HG02763 (cell line): ENCODE data around the gene MACROH2A1.

ENCODE experiments used
- ATAC-seq: cut with Tn5 transposase; IDR thresholded peaks from one replicate; pipeline ENCODE4 v1.9.1; 2021; ENCODE audit warnings: mild to moderate bottlenecking, moderate library complexity; ENCODE audit not compliant: unreplicated experiment

MACROH2A1 gene

GRCh38 chr5:135398855-135399793 lies at the start of gene MACROH2A1:
MACROH2A1 (minus strand) TSS chr5:135399231; CDS start chr5:135389093, 10,138 bp downstream.
- ATAC-seq: peak; percentile 77

DNA sequence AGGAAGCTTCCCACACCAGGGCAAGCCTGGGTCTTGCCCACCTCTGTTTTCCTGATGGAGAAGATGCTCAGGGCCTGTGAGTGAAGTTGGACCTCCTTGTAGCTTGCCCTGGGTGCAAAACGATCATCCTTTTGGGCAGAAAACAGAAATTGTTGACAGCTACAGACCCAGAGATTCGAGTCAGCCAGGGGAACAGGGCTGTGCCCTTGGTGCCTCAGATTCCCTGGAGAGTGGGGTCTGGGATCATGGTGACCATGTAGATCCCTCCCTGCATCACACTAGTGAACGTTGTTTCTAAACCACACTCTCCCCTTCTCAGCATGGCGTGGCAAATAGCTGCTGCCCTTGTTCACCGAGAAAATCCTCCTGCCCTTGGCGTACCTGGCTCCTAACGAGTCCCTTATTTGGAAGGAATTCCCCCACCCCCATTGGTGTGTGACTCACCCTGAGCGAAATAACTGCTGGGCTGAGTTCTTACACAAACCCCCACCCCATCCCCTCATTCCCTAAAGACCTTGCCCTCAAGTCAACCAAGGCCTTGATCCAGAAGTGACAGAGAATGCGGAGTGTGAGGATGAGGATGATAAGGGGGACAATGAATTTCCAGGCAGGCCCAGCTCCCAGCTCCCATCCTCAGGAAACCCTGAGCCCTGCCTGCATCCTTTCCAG lies 49.2 kb upstream of the MACROH2A1 start:
- no peak for ATAC-seq

GRCh38 chr5:135447298-135447929 lies 48.4 kb upstream of the MACROH2A1 start, which contains the start of gene DCANP1:
DCANP1 (minus strand) TSS chr5:135447348; CDS start chr5:135447108, 240 bp downstream.
- no peak for ATAC-seq

- no peak for ATAC-seq
Measured at GRCh38 chr5:135446615-135447014, 47.6 kb upstream of the MACROH2A1 start.

DNA sequence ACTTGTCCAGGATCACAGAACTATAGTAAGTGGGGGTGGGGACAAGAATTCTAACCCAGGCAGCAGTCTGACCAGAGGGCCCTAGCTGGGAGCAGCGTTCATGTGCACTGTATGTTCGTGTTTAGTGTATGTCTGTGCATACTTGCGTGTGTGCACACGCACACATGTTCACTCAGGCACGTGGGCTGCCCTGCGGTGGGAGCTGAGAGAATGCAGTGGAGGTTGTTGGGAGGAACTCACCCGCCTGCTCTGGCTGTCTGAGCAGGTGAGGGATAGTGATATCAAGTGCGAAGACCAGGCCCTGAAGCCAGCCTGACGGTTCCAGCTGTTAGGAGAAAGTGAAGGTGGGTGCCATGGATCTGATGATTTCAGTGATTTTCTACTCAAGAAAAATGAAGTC lies 47.2 kb upstream of the MACROH2A1 start:
- no peak for ATAC-seq

GRCh38 chr5:135445306-135445985 lies 46.4 kb upstream of the MACROH2A1 start:
- no peak for ATAC-seq

DNA sequence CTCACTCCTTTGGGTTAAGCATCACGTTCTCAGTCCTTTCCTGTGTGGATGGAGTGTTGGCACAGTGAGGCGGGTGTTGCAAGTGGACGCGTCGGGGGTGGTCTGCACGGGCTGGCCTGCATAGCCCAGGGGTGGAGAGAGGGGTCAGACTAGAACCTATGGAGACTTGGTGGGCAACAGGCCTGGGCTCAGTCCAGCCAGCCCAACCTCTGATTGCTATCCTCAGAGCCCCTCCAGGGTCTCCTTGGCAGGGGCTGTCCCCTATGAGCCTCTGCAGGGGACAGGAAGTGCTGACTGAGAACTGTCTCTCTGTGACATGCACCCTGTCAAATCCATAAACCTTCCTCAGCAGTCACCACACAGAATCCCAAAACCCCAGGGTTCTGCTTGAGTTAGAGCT lies 45.9 kb upstream of the MACROH2A1 start:
- ATAC-seq: no peak

DNA sequence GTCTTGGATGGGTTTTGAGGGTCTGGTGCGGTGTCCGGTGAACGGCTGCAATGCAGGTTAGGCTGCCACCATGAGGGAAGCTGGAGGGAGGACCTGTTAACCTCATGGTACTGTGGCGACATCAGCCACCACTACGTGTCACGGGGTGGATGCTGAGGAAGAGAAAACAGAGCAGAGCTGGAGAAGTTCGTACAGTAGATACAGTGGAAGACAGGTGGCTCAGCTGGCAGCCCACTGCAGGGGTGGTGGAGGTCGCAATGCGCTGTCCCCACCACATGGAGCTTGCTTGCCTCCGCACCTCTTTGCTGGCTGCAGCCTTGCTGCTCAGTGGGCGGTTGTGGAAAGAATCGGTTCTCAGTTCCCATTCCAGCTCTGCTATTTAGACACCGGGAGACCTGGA lies 45.3 kb upstream of the MACROH2A1 start:
- ATAC-seq: no peak

DNA sequence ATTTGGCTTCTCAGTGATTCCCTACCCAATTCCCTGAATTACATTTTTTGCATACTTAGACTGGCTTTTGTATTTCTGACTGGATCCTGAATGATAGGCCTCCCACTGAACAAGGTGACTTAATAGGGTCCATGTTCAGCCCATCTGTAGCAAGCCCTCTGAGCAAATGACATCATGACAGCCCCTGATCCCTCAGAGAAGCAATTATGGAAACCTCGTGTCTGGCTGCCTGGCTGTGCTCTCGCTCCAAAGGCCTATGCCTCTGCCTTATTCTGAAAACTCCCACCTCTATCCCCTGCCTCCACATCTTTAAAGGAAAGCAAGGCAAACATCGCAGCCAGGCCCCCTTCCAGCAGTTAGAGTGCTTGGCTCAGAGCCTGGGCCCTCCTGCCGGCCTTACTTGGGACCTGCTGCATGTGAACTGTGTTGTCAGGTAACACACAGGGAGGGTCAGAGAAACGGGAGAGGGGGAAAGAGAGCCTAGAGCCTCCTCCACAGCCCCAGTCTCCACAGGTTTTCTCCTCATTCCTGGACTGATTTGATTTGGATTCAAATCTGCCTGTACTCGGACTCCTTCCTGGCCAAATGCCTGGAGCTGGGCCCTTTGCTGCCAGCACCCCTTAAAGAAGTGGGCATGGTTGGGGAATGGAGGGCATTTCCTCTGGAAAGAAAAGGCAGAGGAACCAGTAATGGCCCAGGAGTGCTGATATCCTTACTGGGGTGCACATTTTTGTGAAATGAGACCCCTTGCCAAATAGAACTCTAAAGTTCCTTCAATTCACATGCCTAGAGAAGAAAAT lies 44.3 kb upstream of the MACROH2A1 start:
- no peak for ATAC-seq

GRCh38 chr5:135442431-135443160 lies 43.6 kb upstream of the MACROH2A1 start:
- ATAC-seq: no peak

DNA sequence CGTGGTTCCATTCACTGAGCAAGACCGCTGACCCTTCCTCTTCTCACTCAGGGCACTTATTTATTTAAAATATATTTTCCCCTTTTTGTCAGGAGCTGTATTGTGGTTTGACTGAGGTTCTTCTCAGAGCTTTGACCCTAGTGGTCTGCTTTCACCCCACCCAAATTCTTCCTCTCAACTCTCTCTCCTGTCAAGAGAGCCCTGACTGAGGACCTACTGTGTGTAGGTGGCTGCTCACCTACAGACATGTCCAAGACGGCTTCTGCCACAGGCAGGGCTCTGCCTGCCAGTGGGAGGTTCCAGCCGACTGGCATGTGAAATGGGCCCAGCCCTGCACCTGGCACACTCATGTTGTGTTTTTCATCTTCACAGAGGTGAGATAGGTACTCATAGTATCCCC lies 42.9 kb upstream of the MACROH2A1 start:
- no peak for ATAC-seq

GRCh38 chr5:135441350-135441831 lies 42.4 kb upstream of the MACROH2A1 start:
- no peak for ATAC-seq

DNA sequence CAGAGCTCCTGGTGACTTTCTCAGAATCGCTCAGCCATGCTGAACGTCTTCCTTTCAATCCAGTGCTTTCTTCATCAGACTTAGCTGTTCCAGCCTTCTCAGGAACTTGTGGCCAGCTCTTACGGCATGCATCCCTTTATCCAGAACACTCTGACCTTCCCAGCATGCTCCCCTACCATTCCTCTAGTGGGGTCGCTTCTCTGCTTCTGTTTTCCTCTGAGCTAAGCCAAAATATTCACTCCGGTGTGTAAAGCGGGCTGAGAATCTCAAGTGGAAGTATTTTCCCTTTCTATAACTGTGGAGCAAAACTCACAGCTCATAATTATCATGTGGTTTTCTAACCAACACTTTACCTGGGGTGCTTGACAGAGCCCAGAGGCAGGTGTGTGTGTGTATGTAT lies 41.9 kb upstream of the MACROH2A1 start:
- ATAC-seq: no peak

GRCh38 chr5:135439231-135440205 lies 40.5 kb upstream of the MACROH2A1 start:
- ATAC-seq: no peak

- no peak for ATAC-seq
Measured at GRCh38 chr5:135438636-135439221, 39.7 kb upstream of the MACROH2A1 start.

DNA sequence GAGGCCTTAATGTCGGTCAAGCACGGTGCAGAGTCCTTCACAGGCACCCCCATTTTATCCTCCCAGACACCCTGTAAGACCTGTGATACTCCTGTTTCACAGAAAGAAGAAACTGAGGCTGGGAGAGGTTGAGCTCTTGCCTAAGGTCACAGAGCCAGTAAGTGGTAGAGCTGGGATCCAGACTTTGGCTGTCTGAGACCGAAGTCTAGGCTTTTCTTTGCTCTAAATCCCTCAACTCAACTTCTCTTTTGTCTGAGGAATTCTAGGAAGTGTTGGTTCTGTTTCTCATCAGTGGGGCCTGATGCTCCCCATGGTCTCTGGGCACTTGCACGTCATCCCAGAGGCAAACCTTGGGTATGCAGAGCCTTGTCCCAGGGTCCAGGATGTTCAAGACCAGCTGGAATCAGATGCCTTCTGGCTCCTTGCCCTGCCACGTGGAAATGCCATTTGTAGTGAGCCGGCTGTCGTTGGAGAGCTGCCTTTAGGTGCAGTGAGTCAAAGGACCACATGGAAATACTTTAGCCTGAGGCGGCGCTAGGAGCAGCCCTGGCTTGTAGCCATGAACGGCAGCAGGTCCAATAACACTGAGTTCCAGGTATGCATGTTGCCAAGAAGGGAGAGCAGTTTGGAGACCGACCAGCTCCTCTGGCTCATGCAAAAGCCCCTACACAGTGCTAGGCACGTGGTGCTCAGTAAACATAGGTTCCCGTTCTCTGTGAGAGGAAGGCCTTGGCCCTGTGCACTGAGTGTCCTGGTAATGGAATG lies 38.9 kb upstream of the MACROH2A1 start:
- ATAC-seq: no peak

GRCh38 chr5:135437422-135437795 lies 38.4 kb upstream of the MACROH2A1 start:
- no peak for ATAC-seq
